MM.1S (cell line): ENCODE results near the gene LPCAT2.

Experiments used
- CTCF ChIP-seq: fragments of 300-600 bp; sonication (generic); IDR thresholded peaks from 2 replicates; pipeline ENCODE4 v1.5.1; 2016; ENCODE audit warnings: antibody characterized with exemption, low read length, mixed read lengths
- EZH2 ChIP-seq: fragments of 300-600 bp; sonication (generic); optimal IDR thresholded peaks from 2 replicates; pipeline ENCODE3; 2017; ENCODE audit warnings: low read depth, mild to moderate bottlenecking, antibody characterized with exemption, low read length, mixed read lengths
- EZH2phosphoT487 ChIP-seq: fragments of 300-600 bp; sonication (generic); IDR thresholded peaks from 2 replicates; pipeline ENCODE4 v1.6.1; 2018; ENCODE audit warnings: antibody characterized with exemption, low read length

GRCh38 chr16:55468352-55468990, 40.4 kb upstream of the LPCAT2 start:
- no peak for TF ChIP-seq EZH2
- no peak for TF ChIP-seq CTCF
- TF ChIP-seq EZH2phosphoT487, result no peak
